Uterus (tissue), 4 donors: ENCODE results near the gene NDUFB3. TPM values are rescaled to one million over a fixed set of nuclear protein-coding genes. Genes with fewer than 3 reads are reported as not detected.
A peak's percentile ranks its signal among the peaks of the same experiment; 100 is the strongest.

ENCODE experiments used
- DNase-seq, 2 donors: peaks; one replicate each; pipeline ENCODE4 v3.0.0-alpha.2; 2019 to 2020
- H3K27ac ChIP-seq, 2 donors: fragments of 200-600 bp; sonication (generic); 1 replicate in 1 of 2; 2 replicates in 1 of 2; pipeline ENCODE4 v1.5.1; 2016 to 2018
- H3K27me3 ChIP-seq, 2 donors: fragments of 200-600 bp; sonication (generic); one replicate each; pipeline ENCODE4 v1.5.1; 2018 to 2019; ENCODE audit warnings: control low read depth in 1 of 2
- H3K36me3 ChIP-seq, 2 donors: fragments of 200-600 bp; sonication (generic); one replicate each; pipeline ENCODE4 v1.5.1; 2019; ENCODE audit warnings: control low read depth in 1 of 2
- H3K4me1 ChIP-seq, 2 donors: fragments of 200-600 bp; sonication (generic); one replicate each; pipeline ENCODE4 v1.5.1; 2018 to 2019; ENCODE audit warnings: control low read depth in 1 of 2
- H3K4me3 ChIP-seq, 2 donors: fragments of 200-600 bp; sonication (generic); 1 replicate in 1 of 2; 2 replicates in 1 of 2; pipeline ENCODE4 v1.5.1; 2018 to 2019; ENCODE audit warnings: mild to moderate bottlenecking in 1 of 2
- H3K9me3 ChIP-seq, 2 donors: fragments of 200-600 bp; sonication (generic); one replicate each; pipeline ENCODE4 v1.5.1; 2019; ENCODE audit warnings: control low read depth in 1 of 2
- POLR2A ChIP-seq, 2 donors: fragments of 450-650 bp; IDR thresholded peaks; one replicate each; pipeline ENCODE4 v1.6.1; 2016; ENCODE audit warnings: antibody characterized with exemption in 2 of 2, mild to moderate bottlenecking in 1 of 2, moderate library complexity in 1 of 2
- intact Hi-C: fragments of 100-400 bp; cut with DNase I; formaldehyde crosslinking; loops from one replicate; pipeline ENCODE4 v1.15.1; 2023; ENCODE audit warnings: low total_unique reads
- total RNA-seq, 4 donors: library from RNA; depleted of rRNA in 3 of 4; stranded (reverse); fragments of >200 nt in 3 of 4; gene quantifications; one replicate each; pipeline versions ENCODE4 v1.1.0 to v1.2.4, GENCODE V29; 2014 to 2023
- TF ChIP-seq, protein P1 (sequence below), 4 experiments: fragments of 200-600 bp in 2 of 4; fragments of 450-650 bp in 2 of 4; sonication (generic) in 2 of 4; IDR thresholded peaks; one replicate each; pipeline ENCODE4 v1.5.1; 2016 to 2019; ENCODE audit warnings: antibody characterized with exemption in 4 of 4, mild to moderate bottlenecking in 2 of 4, moderate library complexity in 1 of 4
- donor health status: DM: yes; HTN: yes; CAD: no.

The NDUFB3 gene
- total RNA-seq, 4 donors from 2014 or later: 31.2 to 129 (median 38.3) TPM

- no peak for DNase-seq
- H3K9me3 ChIP-seq: no peaks in the 10 kb centered on the region
- no peak overlapping the region for H3K4me3 ChIP-seq
- H3K27me3 ChIP-seq: no peaks in the 10 kb centered on the region
- peaks cover 0 to 8% of the 10 kb centered on the region in 2 donors for H3K4me1 ChIP-seq
- no peaks in the 10 kb centered on the region for H3K36me3 ChIP-seq
- intact Hi-C loops: no loop called here
- TF ChIP-seq POLR2A (IDR thresholded peaks at IDR 0.05): no peak
- H3K27ac ChIP-seq: peak overlapping the region; percentile 58 to 80
These were observed 54.7 kb downstream of the NDUFB3 start for GRCh38 chr2:201126308-201127151.

DNA sequence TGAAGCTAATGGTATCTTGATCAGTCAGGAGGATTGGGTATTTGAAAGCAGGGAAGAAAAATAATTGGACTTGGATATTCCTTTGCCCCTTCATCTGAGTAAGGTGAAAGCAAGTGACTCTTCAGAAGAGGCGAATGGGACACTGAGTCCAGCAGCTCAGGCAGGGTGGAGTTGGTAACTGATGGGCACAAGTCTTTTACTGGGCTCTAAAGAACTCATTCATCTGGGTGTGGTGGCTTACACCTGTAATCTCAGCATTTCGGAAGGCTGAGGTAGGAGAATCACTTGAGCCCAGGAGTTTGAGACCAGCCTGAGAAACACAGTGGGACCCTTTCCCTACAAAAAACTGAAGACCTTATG is 55.3 kb downstream of the NDUFB3 start:
- no peak overlapping the region for H3K4me3 ChIP-seq
- no peaks in the 10 kb centered on the region for H3K36me3 ChIP-seq
- H3K27ac ChIP-seq: peak overlapping the region; percentile 58 to 80
- no peak for DNase-seq
- TF ChIP-seq, protein P1, sequence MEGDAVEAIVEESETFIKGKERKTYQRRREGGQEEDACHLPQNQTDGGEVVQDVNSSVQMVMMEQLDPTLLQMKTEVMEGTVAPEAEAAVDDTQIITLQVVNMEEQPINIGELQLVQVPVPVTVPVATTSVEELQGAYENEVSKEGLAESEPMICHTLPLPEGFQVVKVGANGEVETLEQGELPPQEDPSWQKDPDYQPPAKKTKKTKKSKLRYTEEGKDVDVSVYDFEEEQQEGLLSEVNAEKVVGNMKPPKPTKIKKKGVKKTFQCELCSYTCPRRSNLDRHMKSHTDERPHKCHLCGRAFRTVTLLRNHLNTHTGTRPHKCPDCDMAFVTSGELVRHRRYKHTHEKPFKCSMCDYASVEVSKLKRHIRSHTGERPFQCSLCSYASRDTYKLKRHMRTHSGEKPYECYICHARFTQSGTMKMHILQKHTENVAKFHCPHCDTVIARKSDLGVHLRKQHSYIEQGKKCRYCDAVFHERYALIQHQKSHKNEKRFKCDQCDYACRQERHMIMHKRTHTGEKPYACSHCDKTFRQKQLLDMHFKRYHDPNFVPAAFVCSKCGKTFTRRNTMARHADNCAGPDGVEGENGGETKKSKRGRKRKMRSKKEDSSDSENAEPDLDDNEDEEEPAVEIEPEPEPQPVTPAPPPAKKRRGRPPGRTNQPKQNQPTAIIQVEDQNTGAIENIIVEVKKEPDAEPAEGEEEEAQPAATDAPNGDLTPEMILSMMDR (IDR thresholded peaks at IDR 0.05): no peak
- no peak for TF ChIP-seq POLR2A (IDR thresholded peaks at IDR 0.05)
- H3K4me1 ChIP-seq: peaks cover 0 to 13% of the 10 kb centered on the region in 2 donors
- intact Hi-C loops: no loop called here
- H3K9me3 ChIP-seq: no peaks in the 10 kb centered on the region
- H3K27me3 ChIP-seq: no peaks in the 10 kb centered on the region

- H3K27ac ChIP-seq: peak overlapping the region; percentile 58 to 80
- TF ChIP-seq POLR2A (IDR thresholded peaks at IDR 0.05): no peak
- TF ChIP-seq, protein P1 (IDR thresholded peaks at IDR 0.05): no peak
- H3K27me3 ChIP-seq: no peaks in the 10 kb centered on the region
- H3K4me1 ChIP-seq: peaks cover 0 to 13% of the 10 kb centered on the region in 2 donors
- no peak for DNase-seq
- H3K4me3 ChIP-seq: no peak overlapping the region
- intact Hi-C loops: no loop called here
- no peaks in the 10 kb centered on the region for H3K9me3 ChIP-seq
- H3K36me3 ChIP-seq: no peaks in the 10 kb centered on the region
These were observed 55.8 kb downstream of the NDUFB3 start for GRCh38 chr2:201127570-201127969.

- DNase-seq: no peak
- no peak for TF ChIP-seq POLR2A (IDR thresholded peaks at IDR 0.05)
- TF ChIP-seq, protein P1 (IDR thresholded peaks at IDR 0.05): no peak
- Histone ChIP-seq H3K9me3 (no peaks in the 10 kb centered on the region), H3K4me3 (no peak overlapping the region), H3K4me1 (peaks cover 0 to 13% of the 10 kb centered on the region in 2 donors), H3K36me3 (no peaks in the 10 kb centered on the region), H3K27me3 (no peaks in the 10 kb centered on the region), H3K27ac (peak overlapping the region in 1 of 2 donors; percentile 80)
- intact Hi-C loops: no loop called here
These were observed 56.2 kb downstream of the NDUFB3 start for GRCh38 chr2:201128033-201128432.

- no peaks in the 10 kb centered on the region for H3K27me3 ChIP-seq
- no peak for DNase-seq
- H3K4me3 ChIP-seq: no peak overlapping the region
These were observed 57.2 kb downstream of the NDUFB3 start for GRCh38 chr2:201128933-201129505.

More at GRCh38 chr2:201128933-201129505, 57.2 kb downstream of the NDUFB3 start:
- Histone ChIP-seq H3K27ac (peak overlapping the region; percentile 52 to 80), H3K9me3 (no peaks in the 10 kb centered on the region), H3K36me3 (no peaks in the 10 kb centered on the region), H3K4me1 (peaks cover 0 to 13% of the 10 kb centered on the region in 2 donors)
- TF ChIP-seq, protein P1 (IDR thresholded peaks at IDR 0.05): no peak
- TF ChIP-seq POLR2A (IDR thresholded peaks at IDR 0.05): no peak
- intact Hi-C loops: no loop called here
